ENCODE measurements around the gene SVOPL. TPM values are rescaled to one million over a fixed set of nuclear protein-coding genes. Genes with fewer than 3 reads are reported as not detected.

SVOPL gene
- total RNA-seq, 1 experiment from 2014 or later: 1.1 TPM

- H3K4me1 Mint-ChIP-seq: peaks cover 60 to 64% of the 10 kb centered on the region in 2 experiments
- H3K4me1 ChIP-seq (ENCODE audit: insufficient read depth, low read length): peaks cover 4% of the 10 kb centered on the region; the same call in 1 of the 2 replicates
Measured at GRCh38 chr7:138662076-138662990, 38.8 kb downstream of the SVOPL start.

More at GRCh38 chr7:138662076-138662990, 38.8 kb downstream of the SVOPL start:
- Histone ChIP-seq H3T11ph (ENCODE audit: low read length) (no peak overlapping the region), H3K56ac (ENCODE audit: insufficient read length, low read depth, low read length) (no peak overlapping the region), H2AFZ (ENCODE audit: low read length) (no peak overlapping the region), H4K8ac (replicated peaks; ENCODE audit: insufficient read length, low read depth, low read length) (no peak overlapping the region), H2BK120ac (ENCODE audit: low read depth, low read length, poor library complexity, severe bottlenecking) (no peak overlapping the region), H4K91ac (ENCODE audit: insufficient read length, low read depth, low read length) (no peak overlapping the region), H3K27me3 (ENCODE audit: insufficient read depth, low read length) (no peaks in the 10 kb centered on the region), H4K5ac (ENCODE audit: insufficient read length, low read depth, low read length) (no peak overlapping the region), H3K9ac (ENCODE audit: extremely low read depth, insufficient read length, low read length) (no peak overlapping the region), H3K23me2 (ENCODE audit: insufficient read length, low read depth, low read length, poor library complexity, severe bottlenecking) (peaks cover 3% of the 10 kb centered on the region), H3K18ac (ENCODE audit: insufficient read length, low read depth, low read length) (no peak overlapping the region), H2BK5ac (ENCODE audit: insufficient read length, low read length) (no peak overlapping the region), H2AK5ac (ENCODE audit: insufficient read length, low read length) (no peak overlapping the region), H4K20me1 (ENCODE audit: control insufficient read depth, insufficient read depth, insufficient read length) (no peaks in the 10 kb centered on the region), H2BK15ac (ENCODE audit: low read depth, low read length) (no peak overlapping the region), H3K27ac (ENCODE audit: insufficient read length, low read depth, low read length) (no peak overlapping the region), H3K4me2 (ENCODE audit: insufficient read depth, insufficient read length, low read length) (no peak overlapping the region), H3K14ac (ENCODE audit: insufficient read depth, low read length) (no peak overlapping the region), H3K23ac (ENCODE audit: insufficient read length, low read depth, low read length) (no peak overlapping the region), H3K4ac (ENCODE audit: low read depth, low read length) (no peak overlapping the region), H3K79me2 (ENCODE audit: insufficient read depth, low read length) (no peaks in the 10 kb centered on the region), H2BK12ac (ENCODE audit: insufficient read length, low read depth, low read length) (no peak overlapping the region), H2BK20ac (ENCODE audit: low read depth, low read length, poor library complexity, severe bottlenecking) (no peak overlapping the region), H3K9me3 (ENCODE audit: control insufficient read depth, low read depth, low read length) (no peaks in the 10 kb centered on the region), H3K79me1 (ENCODE audit: insufficient read depth, low read depth, low read length, poor library complexity, severe bottlenecking) (no peaks in the 10 kb centered on the region)
- H3K4me3 Mint-ChIP-seq: peak overlapping the region in 1 of 2 experiments; percentile 53; a peak in 2 of 5 replicates
- no peaks in the 10 kb centered on the region for H3K27me3 Mint-ChIP-seq (ENCODE audit: low read depth)
- TF ChIP-seq CTCF (conservative IDR thresholded peaks at IDR 0.05): no peak
- no CpG with 5 or more reads among the region's 5 CpGs for WGBS (ENCODE audit: extremely low coverage, insufficient read length, low lambda C conversion rate)
- H3K36me3 Mint-ChIP-seq (ENCODE audit: insufficient read depth in 1 of 3, low read depth in 3 of 3): peaks cover 3 to 4% (median 3%) of the 10 kb centered on the region in 3 experiments; a peak in 5 of 7 replicates
- peaks cover 3 to 7% of the 10 kb centered on the region in 2 experiments; a peak in 4 of 5 replicates for H3K9me3 Mint-ChIP-seq
- DNase-seq: no peak
- peak overlapping the region in 1 of 3 experiments; percentile 7; a peak in 1 of 7 replicates for H3K27ac Mint-ChIP-seq
